HepG2 (cell line): Measurements from ENCODE around the gene LINGO3. TPM values are rescaled to one million over a fixed set of nuclear protein-coding genes. Genes with fewer than 3 reads are reported as not detected.
A peak's percentile ranks its signal among the peaks of the same experiment; 100 is the strongest.

Source experiments
- CEBPB ChIP-seq: IDR thresholded peaks from 2 replicates; pipeline ENCODE4 v1.6.1; 2011; ENCODE audit warnings: low read depth, low read length, improper control_type of control experiment, borderline replicate concordance
- CENPX ChIP-seq: sonication (generic); formaldehyde crosslinking; IDR thresholded peaks from 2 replicates; pipeline ENCODE4 v1.9.0; 2021; ENCODE audit warnings: mild to moderate bottlenecking, missing genetic modification reagents, moderate library complexity
- FOXM1 ChIP-seq: sonication (generic); formaldehyde crosslinking; IDR thresholded peaks from 2 replicates; pipeline ENCODE4 v1.5.0; 2020; ENCODE audit warnings: missing genetic modification reagents
- HHEX ChIP-seq: IDR thresholded peaks from 2 replicates; pipeline ENCODE4 v1.6.1; 2016; ENCODE audit warnings: control low read depth
- MXI1 ChIP-seq: IDR thresholded peaks from 3 replicates; pipeline ENCODE4 v1.6.1; 2012; ENCODE audit warnings: low read depth, low read length, inconsistent platforms, borderline replicate concordance
- NCOA1 ChIP-seq: sonication (generic); formaldehyde crosslinking; IDR thresholded peaks from 2 replicates; pipeline ENCODE4 v1.9.0; 2021; ENCODE audit warnings: missing genetic modification reagents
- NFKBIZ ChIP-seq: IDR thresholded peaks from 2 replicates; pipeline ENCODE4 v1.6.1; 2018; ENCODE audit warnings: missing genetic modification reagents, missing compliant biosample characterization
- RXRB ChIP-seq: IDR thresholded peaks from 2 replicates; pipeline ENCODE4 v1.6.1; 2016; ENCODE audit warnings: borderline replicate concordance, missing genetic modification reagents, missing compliant biosample characterization
- SRF ChIP-seq: IDR thresholded peaks from 2 replicates; pipeline ENCODE4 v1.6.1; 2011; ENCODE audit warnings: mild to moderate bottlenecking, low read depth, low read length, moderate library complexity
- TCF7 ChIP-seq: sonication (generic); IDR thresholded peaks from 2 replicates; pipeline ENCODE4 v1.6.1; 2016; ENCODE audit warnings: antibody characterized with exemption, low read depth
- ZBTB20 ChIP-seq: sonication (generic); formaldehyde crosslinking; IDR thresholded peaks from 2 replicates; pipeline ENCODE4 v1.8.1; 2023; ENCODE audit warnings: missing genetic modification reagents, low read depth, mild to moderate bottlenecking, borderline replicate concordance
- ZNF234 ChIP-seq: sonication (generic); formaldehyde crosslinking; conservative IDR thresholded peaks from 2 replicates; pipeline ENCODE4 v1.5.1; 2020; ENCODE audit warnings: mild to moderate bottlenecking, missing genetic modification reagents
- ZNF616 ChIP-seq: sonication (generic); formaldehyde crosslinking; IDR thresholded peaks from 2 replicates; pipeline ENCODE4 v1.5.0; 2020; ENCODE audit warnings: low read depth, mild to moderate bottlenecking, missing genetic modification reagents
- ZNF7 ChIP-seq: IDR thresholded peaks from 2 replicates; pipeline ENCODE4 v1.6.1; 2016; ENCODE audit warnings: missing biosample characterization, missing genetic modification reagents
- ZNF761 ChIP-seq: sonication (generic); formaldehyde crosslinking; conservative IDR thresholded peaks from 2 replicates; pipeline ENCODE4 v1.4.0; 2020; ENCODE audit warnings: mild to moderate bottlenecking, missing genetic modification reagents
- ZNF788 ChIP-seq: sonication (generic); formaldehyde crosslinking; IDR thresholded peaks from 2 replicates; pipeline ENCODE4 v1.5.0; 2020; ENCODE audit warnings: mild to moderate bottlenecking, missing genetic modification reagents, borderline replicate concordance
- polyA plus RNA-seq, 8 experiments: library from polyadenylated mRNA; depleted of rRNA in 3 of 8; stranded (reverse) in 7 of 8; unstranded in 1 of 8; fragments of >200 nt; fragmentation: Illumina TruSeq in 4 of 8; extraction: Trizol in 4 of 8; gene quantifications; 2 replicates each; pipeline versions ENCODE4 v1.2.1 to v1.2.3, GENCODE V29; 2011 to 2016; ENCODE audit warnings: low read depth in 4 of 8, missing spikeins in 1 of 8, mixed read lengths in 1 of 8; ENCODE audit not compliant: insufficient read depth in 1 of 8
- total RNA-seq, 5 experiments: library from RNA; depleted of rRNA; stranded (reverse); fragments of >200 nt; fragmentation: Illumina TruSeq; extraction: Trizol; gene quantifications; 2 replicates each; pipeline ENCODE4 v1.2.3, GENCODE V29; 2016; ENCODE audit warnings: low read depth in 1 of 5
- TF ChIP-seq, protein P1 (sequence below): sonication (generic); formaldehyde crosslinking; IDR thresholded peaks from 2 replicates; pipeline ENCODE4 v1.4.0; 2020; ENCODE audit warnings: mild to moderate bottlenecking, missing genetic modification reagents
- TF ChIP-seq, protein P2 (sequence below): sonication (generic); formaldehyde crosslinking; IDR thresholded peaks from 2 replicates; pipeline ENCODE4 v1.4.0; 2020; ENCODE audit warnings: mild to moderate bottlenecking, missing genetic modification reagents
- TF ChIP-seq, protein P3 (sequence below): sonication (generic); formaldehyde crosslinking; IDR thresholded peaks from 2 replicates; pipeline ENCODE4 v1.4.0; 2020; ENCODE audit warnings: low read depth, mild to moderate bottlenecking, missing genetic modification reagents
- TF ChIP-seq, protein P4 (sequence below): sonication (generic); formaldehyde crosslinking; IDR thresholded peaks from 2 replicates; pipeline ENCODE4 v1.8.0; 2022; ENCODE audit warnings: missing genetic modification reagents, mild to moderate bottlenecking, borderline replicate concordance

Gene LINGO3
- total and polyA plus RNA-seq, 2 of the 13 experiments (the other 11 are each of a cell fraction or from before 2014, with no cell fraction given): not detected

DNA sequence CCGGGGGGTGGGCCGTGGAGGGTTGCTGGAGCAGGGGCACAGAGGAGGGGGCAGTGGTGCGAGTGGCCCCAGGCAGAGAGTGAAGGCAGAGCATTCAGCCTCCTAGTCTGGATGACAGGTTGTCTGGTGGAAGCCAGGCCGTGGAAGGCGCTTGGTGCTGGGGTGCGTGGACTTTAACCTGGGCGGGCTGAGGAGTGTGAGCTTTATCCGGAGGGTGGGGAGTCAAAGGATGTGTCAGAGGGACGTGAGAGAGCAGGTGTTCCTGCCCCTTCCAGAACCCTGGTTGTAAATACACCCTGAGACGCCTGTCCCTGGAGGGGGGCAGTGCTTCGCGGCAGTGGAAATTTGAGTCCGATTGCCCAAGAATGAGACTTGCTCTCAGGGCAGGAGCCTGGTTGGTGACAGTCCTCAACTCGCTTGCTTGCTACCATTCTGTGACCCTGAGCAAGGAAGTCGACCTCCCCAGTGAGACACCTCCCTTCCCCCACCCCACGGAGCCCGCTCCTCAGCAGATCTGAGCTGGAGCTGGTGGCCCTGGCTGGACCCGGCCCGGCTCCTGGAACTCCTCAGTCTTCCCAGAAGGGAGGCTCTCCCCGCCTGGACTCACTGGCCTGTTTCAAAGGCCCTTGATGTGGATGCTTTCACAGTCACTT, 22.8 kb upstream of the LINGO3 start (continued):
- TF ChIP-seq, protein P1, sequence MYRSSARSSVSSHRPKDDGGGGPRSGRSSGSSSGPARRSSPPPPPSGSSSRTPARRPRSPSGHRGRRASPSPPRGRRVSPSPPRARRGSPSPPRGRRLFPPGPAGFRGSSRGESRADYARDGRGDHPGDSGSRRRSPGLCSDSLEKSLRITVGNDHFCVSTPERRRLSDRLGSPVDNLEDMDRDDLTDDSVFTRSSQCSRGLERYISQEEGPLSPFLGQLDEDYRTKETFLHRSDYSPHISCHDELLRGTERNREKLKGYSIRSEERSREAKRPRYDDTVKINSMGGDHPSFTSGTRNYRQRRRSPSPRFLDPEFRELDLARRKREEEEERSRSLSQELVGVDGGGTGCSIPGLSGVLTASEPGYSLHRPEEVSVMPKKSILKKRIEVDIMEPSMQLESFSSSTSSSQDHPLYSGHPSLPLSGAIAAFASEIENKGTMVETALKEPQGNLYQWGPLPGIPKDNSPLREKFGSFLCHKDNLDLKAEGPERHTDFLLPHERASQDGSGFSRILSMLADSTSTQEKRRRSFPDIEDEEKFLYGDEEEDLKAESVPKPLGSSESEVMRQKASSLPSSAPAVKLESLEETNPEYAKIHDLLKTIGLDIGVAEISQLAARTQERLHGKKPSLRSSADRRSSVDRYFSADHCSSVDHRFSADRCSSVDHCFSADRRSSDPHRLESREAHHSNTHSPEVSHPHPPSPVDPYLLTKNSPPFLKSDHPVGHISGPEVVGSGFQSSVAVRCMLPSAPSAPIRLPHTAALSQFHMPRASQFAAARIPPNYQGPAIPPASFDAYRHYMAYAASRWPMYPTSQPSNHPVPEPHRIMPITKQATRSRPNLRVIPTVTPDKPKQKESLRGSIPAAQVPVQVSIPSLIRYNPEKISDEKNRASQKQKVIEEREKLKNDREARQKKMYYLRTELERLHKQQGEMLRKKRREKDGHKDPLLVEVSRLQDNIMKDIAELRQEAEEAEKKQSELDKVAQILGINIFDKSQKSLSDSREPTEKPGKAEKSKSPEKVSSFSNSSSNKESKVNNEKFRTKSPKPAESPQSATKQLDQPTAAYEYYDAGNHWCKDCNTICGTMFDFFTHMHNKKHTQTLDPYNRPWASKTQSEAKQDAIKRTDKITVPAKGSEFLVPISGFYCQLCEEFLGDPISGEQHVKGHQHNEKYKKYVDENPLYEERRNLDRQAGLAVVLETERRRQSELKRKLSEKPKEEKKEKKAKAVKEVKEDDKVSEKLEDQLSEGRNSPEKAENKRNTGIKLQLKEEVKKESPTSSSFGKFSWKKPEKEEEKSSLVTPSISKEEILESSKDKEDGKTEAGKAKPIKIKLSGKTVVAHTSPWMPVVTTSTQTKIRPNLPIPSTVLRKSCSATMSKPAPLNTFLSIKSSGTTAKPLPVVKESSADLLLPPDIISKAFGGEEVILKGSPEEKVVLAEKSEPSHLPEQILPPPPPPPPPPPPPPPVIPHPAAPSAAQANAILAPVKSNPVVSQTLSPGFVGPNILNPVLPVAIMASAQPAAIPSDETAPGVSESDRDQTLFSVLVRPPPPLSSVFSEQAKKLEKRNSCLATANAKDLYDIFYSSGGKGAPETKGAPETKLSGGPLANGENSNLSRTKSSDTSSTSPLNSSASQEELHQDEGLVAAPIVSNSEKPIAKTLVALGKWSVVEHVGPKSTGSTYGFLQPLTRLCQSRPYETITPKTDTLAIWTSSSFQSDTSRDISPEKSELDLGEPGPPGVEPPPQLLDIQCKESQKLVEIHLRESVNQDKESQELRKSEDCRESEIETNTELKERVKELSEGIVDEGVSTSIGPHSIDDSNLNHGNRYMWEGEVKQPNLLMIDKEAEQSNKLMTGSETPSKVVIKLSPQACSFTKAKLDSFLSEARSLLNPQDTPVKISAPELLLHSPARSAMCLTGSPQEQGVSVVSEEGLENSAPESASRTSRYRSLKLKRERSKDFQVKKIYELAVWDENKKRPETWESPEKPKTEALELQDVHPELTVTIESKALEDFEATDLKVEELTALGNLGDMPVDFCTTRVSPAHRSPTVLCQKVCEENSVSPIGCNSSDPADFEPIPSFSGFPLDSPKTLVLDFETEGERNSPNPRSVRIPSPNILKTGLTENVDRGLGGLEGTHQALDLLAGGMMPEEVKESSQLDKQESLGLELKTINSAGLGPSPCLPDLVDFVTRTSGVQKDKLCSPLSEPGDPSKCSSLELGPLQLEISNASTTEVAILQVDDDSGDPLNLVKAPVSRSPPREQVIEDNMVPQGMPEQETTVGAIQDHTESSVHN (CRISPR knock-in tag): no peak
- no peak for TF ChIP-seq HHEX (CRISPR knock-in tag)
- TF ChIP-seq, protein P2, sequence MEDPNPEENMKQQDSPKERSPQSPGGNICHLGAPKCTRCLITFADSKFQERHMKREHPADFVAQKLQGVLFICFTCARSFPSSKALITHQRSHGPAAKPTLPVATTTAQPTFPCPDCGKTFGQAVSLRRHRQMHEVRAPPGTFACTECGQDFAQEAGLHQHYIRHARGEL: no peak
- no peak for TF ChIP-seq FOXM1 (CRISPR knock-in tag)
- TF ChIP-seq, protein P3, sequence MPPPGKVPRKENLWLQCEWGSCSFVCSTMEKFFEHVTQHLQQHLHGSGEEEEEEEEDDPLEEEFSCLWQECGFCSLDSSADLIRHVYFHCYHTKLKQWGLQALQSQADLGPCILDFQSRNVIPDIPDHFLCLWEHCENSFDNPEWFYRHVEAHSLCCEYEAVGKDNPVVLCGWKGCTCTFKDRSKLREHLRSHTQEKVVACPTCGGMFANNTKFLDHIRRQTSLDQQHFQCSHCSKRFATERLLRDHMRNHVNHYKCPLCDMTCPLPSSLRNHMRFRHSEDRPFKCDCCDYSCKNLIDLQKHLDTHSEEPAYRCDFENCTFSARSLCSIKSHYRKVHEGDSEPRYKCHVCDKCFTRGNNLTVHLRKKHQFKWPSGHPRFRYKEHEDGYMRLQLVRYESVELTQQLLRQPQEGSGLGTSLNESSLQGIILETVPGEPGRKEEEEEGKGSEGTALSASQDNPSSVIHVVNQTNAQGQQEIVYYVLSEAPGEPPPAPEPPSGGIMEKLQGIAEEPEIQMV (CRISPR knock-in tag): no peak
- peak; percentile 47; the same call in 1 of the 2 replicates for TF ChIP-seq RXRB (CRISPR knock-in tag)
- TF ChIP-seq NCOA1 (CRISPR knock-in tag): no peak
- no peak for TF ChIP-seq ZNF761 (CRISPR knock-in tag)
- no peak for TF ChIP-seq NFKBIZ (CRISPR knock-in tag)
- no peak for TF ChIP-seq ZNF234 (CRISPR knock-in tag)
- peak; percentile 74; the same call in 1 of the 2 replicates for TF ChIP-seq CEBPB
- TF ChIP-seq, protein P4, sequence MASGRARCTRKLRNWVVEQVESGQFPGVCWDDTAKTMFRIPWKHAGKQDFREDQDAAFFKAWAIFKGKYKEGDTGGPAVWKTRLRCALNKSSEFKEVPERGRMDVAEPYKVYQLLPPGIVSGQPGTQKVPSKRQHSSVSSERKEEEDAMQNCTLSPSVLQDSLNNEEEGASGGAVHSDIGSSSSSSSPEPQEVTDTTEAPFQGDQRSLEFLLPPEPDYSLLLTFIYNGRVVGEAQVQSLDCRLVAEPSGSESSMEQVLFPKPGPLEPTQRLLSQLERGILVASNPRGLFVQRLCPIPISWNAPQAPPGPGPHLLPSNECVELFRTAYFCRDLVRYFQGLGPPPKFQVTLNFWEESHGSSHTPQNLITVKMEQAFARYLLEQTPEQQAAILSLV: no peak
- TF ChIP-seq CENPX (CRISPR knock-in tag): no peak
- peak; percentile 88; the same call in 1 of the 3 replicates for TF ChIP-seq MXI1
- TF ChIP-seq ZNF788 (CRISPR knock-in tag): peak; percentile 61; the same call in 1 of the 2 replicates
- TF ChIP-seq SRF: no peak
- TF ChIP-seq ZNF7 (CRISPR knock-in tag): no peak
- TF ChIP-seq ZNF616 (CRISPR knock-in tag): no peak
- peak; percentile 41; the same call in 1 of the 2 replicates for TF ChIP-seq ZBTB20
- TF ChIP-seq TCF7: no peak
